ENCODE data around the gene LGR4. TPM values are rescaled to one million over a fixed set of nuclear protein-coding genes. Genes with fewer than 3 reads are reported as not detected.

LGR4 gene
- total and polyA plus RNA-seq, 2 of the 13 experiments (the other 11 are each of a cell fraction or from before 2014, with no cell fraction given) = 42.1 to 68.7 TPM

DNA sequence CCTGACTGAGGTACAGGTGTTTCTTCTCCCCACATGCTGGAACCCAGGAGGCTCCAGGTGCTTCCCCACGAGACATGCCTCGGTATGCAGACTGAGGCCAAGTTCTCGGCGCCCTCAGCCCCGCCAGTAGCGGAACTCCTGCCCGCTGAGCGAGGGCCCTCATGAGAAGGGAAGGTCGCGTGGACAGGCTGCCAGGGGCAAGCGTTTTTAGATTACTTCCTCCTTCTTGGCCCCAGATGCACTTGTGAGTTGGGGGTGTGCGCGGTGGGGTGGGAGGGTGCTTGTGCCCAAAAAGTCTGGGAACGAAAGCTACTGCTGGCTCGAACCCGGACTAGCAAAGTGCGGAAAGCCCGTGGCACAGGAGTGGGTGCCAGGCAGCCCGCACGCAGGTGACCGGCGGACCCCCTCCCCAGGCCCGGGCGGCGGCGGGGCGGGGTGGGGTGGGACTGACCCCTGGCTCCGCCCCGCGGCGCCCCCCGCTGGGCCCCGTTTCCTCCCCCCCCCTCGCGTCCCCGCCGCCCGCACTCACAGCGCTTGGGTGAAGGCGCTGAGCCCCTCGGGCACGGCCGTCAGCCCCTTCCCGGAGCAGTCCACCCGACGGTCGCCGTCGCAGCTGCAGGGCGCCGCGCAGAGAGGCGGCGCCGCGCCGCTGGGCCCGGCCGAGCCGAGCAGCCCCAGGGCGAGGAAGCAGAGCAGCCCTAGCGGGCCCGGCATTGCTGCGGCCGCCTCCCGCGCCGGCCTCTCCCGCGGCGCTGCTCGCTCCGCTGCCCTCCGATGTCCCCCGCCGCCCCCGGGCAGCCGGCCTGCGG is 797 bp downstream of the LGR4 start (continued):
- TF ChIP-seq ZNF260 (CRISPR knock-in tag; IDR thresholded peaks at IDR 0.05; ENCODE audit: borderline replicate concordance, low read depth) (no peak), ZGPAT (CRISPR knock-in tag; IDR thresholded peaks at IDR 0.05) (0 out of 2 replicates have a peak, but pooled peaks have one; percentile 14), ZNF326 (CRISPR knock-in tag; IDR thresholded peaks at IDR 0.05; ENCODE audit: borderline replicate concordance) (no peak), ZNF691 (CRISPR knock-in tag; IDR thresholded peaks at IDR 0.05; ENCODE audit: borderline replicate concordance, low read depth) (no peak), ZNF501 (CRISPR knock-in tag; IDR thresholded peaks at IDR 0.05) (peak; percentile 68; the same call in 1 of the 2 replicates), NFATC3 (CRISPR knock-in tag; IDR thresholded peaks at IDR 0.05) (0 out of 2 replicates have a peak, but pooled peaks have one; percentile 46), MED1 (CRISPR knock-in tag; IDR thresholded peaks at IDR 0.05) (peak; percentile 29; the same call in 1 of the 2 replicates), ZNF780A (CRISPR knock-in tag; IDR thresholded peaks at IDR 0.05) (no peak), SOX6 (IDR thresholded peaks at IDR 0.05) (no peak), SOX6 (CRISPR knock-in tag; IDR thresholded peaks at IDR 0.05) (0 out of 2 replicates have a peak, but pooled peaks have one; percentile 18), CREB3 (CRISPR knock-in tag; IDR thresholded peaks at IDR 0.05) (no peak), ZNF878 (CRISPR knock-in tag; IDR thresholded peaks at IDR 0.05) (0 out of 2 replicates have a peak, but pooled peaks have one; percentile 10), ZFX (CRISPR knock-in tag; IDR thresholded peaks at IDR 0.05; ENCODE audit: low read depth) (0 out of 2 replicates have a peak, but pooled peaks have one; percentile 21), KLF12 (CRISPR knock-in tag; IDR thresholded peaks at IDR 0.05; ENCODE audit: borderline replicate concordance) (0 out of 2 replicates have a peak, but pooled peaks have one; percentile 13), ZNF605 (CRISPR knock-in tag; IDR thresholded peaks at IDR 0.05) (0 out of 2 replicates have a peak, but pooled peaks have one; percentile 30), ZNF547 (CRISPR knock-in tag; IDR thresholded peaks at IDR 0.05) (no peak), SP2 (CRISPR knock-in tag; IDR thresholded peaks at IDR 0.05) (0 out of 2 replicates have a peak, but pooled peaks have one; percentile 26), PHF8 (CRISPR knock-in tag; IDR thresholded peaks at IDR 0.05) (peak; percentile 63), AGO1 (IDR thresholded peaks at IDR 0.05; ENCODE audit: low read depth, low read length, poor library complexity, severe bottlenecking) (peak; percentile 58), ZBTB20 (CRISPR knock-in tag; IDR thresholded peaks at IDR 0.05; ENCODE audit: borderline replicate concordance, low read depth) (no peak; the same call in 1 of the 2 replicates), NR2F1 (CRISPR knock-in tag; IDR thresholded peaks at IDR 0.05) (no peak)
- TF ChIP-seq, protein P1, sequence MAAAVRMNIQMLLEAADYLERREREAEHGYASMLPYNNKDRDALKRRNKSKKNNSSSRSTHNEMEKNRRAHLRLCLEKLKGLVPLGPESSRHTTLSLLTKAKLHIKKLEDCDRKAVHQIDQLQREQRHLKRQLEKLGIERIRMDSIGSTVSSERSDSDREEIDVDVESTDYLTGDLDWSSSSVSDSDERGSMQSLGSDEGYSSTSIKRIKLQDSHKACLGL (CRISPR knock-in tag; IDR thresholded peaks at IDR 0.05) = peak; percentile 65; the same call in 1 of the 2 replicates
- TF ChIP-seq, protein P2, sequence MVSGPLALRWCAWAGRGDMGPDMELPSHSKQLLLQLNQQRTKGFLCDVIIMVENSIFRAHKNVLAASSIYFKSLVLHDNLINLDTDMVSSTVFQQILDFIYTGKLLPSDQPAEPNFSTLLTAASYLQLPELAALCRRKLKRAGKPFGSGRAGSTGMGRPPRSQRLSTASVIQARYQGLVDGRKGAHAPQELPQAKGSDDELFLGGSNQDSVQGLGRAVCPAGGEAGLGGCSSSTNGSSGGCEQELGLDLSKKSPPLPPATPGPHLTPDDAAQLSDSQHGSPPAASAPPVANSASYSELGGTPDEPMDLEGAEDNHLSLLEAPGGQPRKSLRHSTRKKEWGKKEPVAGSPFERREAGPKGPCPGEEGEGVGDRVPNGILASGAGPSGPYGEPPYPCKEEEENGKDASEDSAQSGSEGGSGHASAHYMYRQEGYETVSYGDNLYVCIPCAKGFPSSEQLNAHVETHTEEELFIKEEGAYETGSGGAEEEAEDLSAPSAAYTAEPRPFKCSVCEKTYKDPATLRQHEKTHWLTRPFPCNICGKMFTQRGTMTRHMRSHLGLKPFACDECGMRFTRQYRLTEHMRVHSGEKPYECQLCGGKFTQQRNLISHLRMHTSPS (CRISPR knock-in tag; IDR thresholded peaks at IDR 0.05; ENCODE audit: low read depth) = peak; percentile 21; the same call in 1 of the 2 replicates

Data from HepG2 (cell line).